H7 (cell line): ENCODE data around the gene CHST8. TPM values are rescaled to one million over a fixed set of nuclear protein-coding genes. Genes with fewer than 3 reads are reported as not detected.
A peak's percentile ranks its signal among the peaks of the same experiment; 100 is the strongest.

Experiments
- DNase-seq: peaks from one replicate; pipeline ENCODE4 v3.0.0; 2012
- H3K27me3 ChIP-seq: 2 replicates; pipeline ENCODE4 v1.6.0; 2011; ENCODE audit warnings: mild to moderate bottlenecking, low read length; ENCODE audit not compliant: control insufficient read depth, insufficient read depth
- H3K36me3 ChIP-seq: replicated peaks from 2 replicates; pipeline ENCODE4 v1.5.1; 2011; ENCODE audit warnings: low read length; ENCODE audit not compliant: control insufficient read depth, insufficient read depth
- H3K4me3 ChIP-seq: 2 replicates; pipeline ENCODE4 v1.5.1; 2011; ENCODE audit warnings: low read depth, mild to moderate bottlenecking, control low read depth, low read length, moderate library complexity; ENCODE audit not compliant: insufficient read depth
- total RNA-seq: library from RNA; depleted of rRNA; stranded (reverse); fragments of >200 nt; shearing (Covaris generic); gene quantifications from 2 replicates; pipeline ENCODE4 v1.2.3, GENCODE V29; 2014; rRNA removed

Gene CHST8, protein sequence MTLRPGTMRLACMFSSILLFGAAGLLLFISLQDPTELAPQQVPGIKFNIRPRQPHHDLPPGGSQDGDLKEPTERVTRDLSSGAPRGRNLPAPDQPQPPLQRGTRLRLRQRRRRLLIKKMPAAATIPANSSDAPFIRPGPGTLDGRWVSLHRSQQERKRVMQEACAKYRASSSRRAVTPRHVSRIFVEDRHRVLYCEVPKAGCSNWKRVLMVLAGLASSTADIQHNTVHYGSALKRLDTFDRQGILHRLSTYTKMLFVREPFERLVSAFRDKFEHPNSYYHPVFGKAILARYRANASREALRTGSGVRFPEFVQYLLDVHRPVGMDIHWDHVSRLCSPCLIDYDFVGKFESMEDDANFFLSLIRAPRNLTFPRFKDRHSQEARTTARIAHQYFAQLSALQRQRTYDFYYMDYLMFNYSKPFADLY
- 27.0 and 39.4 TPM in 2 replicates for total RNA-seq

DNA sequence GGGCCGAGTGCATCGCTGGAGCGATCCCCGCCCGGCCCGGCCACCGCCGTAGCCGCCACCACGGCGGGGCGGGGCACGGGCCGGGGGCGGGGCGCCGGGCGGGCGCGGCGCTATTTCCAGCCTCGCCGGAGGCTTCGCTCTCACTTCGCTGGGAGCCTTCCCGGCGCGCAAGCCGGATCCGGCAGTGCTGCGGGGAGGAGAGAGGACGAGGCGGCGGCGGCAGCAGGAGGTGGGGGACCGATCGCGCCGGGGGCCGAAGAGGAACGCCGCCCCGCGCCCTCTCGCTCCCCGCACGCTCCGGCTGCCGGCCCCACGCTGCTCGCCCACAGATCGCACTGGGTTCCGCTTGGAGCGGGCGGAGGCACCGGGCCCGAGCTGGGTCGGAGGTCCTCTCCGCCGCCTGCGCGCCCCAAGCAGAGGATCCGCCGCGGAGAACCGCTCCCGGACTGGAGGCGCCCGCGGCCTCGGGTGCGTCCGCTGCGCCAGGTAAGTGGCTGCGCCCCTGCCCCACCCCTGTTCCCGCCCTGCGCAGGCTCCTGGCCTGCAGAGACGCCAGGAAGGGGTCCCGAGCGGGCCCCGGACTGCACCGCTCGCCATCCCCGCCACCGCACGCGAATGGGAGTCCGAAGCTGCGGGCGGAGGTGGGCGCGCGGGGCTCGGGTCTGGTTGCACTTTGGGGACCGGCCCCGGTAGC, at the start of gene CHST8:
TSS of gene CHST8 (plus strand) at position 143 of the 694 bp plus-strand sequence. CDS start 67,309 bp downstream, outside the sequence.
- Histone ChIP-seq H3K4me3 (peak within 1 kb of the TSS; percentile 76), H3K27me3 (peaks cover 46% of the 10 kb centered on the region), H3K36me3 (no peaks in the 10 kb centered on the region)
- peak; percentile 96 for DNase-seq

DNA sequence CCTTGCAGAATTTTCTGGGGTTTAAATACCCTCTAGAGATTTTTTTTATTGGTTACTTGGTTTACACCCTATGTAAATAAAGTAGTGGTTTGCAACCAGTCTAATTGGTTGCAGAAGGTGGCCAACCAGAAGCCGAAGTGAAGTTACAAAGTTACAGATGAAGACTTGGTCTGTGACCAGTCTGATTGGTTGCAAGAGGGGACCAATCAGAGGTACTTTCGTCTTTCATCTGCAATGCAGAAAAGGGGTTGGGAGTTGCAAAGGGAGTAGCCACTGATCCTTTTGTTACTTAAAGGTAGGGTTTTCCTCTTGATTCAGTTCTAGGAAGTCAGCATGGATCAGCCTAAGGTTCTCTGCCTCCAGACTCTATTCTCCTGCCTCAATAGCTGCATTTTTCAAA, 48.8 kb upstream of the CHST8 start:
- H3K4me3 ChIP-seq, result no peak overlapping the region
- no peaks in the 10 kb centered on the region for H3K36me3 ChIP-seq
- H3K27me3 ChIP-seq, result no peaks in the 10 kb centered on the region
- no peak for DNase-seq

DNA sequence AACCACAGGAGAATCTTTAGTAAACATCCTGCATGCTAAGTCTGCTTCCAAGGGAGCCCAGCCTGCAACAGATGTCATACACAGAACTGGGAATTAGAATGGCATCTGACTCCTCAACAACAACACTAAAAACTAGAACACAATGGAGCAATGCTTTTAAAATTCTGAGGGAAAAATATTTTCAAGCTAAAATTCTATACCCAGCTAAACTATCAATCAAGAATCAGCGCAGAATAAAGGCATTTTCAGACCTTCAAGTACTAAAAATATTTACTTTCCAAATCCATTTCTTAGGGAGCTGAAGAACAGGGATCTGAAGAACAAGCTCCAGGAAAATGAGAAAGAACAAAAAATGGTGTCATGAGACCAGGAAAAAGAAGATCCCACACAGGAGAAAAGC, 46.9 kb upstream of the CHST8 start:
- H3K27me3 ChIP-seq, result no peaks in the 10 kb centered on the region
- H3K4me3 ChIP-seq, result no peak overlapping the region
- H3K36me3 ChIP-seq, result no peaks in the 10 kb centered on the region
- DNase-seq, result no peak

DNA sequence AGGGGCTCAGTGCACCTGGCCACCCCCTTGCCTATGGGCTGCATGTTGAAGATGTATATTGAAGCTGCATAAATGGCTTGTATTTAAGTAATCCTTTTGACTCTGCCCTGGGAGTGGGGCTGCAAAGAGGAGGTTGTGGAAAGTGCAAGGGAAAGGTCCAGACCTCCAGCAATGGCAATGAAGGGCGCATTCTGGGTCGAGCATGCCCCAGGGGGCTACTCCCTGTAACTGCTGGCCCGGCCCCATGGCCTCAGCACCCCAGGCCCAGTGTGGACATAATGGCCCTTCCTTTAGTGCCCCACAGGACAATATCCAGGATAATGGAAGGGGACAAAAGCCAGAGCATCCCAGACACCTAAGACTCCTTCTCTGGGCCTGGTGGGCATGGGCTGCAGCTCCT, 43.1 kb upstream of the CHST8 start:
- DNase-seq, result no peak
- H3K4me3 ChIP-seq, result no peak overlapping the region
- H3K27me3 ChIP-seq, result no peaks in the 10 kb centered on the region
- no peaks in the 10 kb centered on the region for H3K36me3 ChIP-seq

DNA sequence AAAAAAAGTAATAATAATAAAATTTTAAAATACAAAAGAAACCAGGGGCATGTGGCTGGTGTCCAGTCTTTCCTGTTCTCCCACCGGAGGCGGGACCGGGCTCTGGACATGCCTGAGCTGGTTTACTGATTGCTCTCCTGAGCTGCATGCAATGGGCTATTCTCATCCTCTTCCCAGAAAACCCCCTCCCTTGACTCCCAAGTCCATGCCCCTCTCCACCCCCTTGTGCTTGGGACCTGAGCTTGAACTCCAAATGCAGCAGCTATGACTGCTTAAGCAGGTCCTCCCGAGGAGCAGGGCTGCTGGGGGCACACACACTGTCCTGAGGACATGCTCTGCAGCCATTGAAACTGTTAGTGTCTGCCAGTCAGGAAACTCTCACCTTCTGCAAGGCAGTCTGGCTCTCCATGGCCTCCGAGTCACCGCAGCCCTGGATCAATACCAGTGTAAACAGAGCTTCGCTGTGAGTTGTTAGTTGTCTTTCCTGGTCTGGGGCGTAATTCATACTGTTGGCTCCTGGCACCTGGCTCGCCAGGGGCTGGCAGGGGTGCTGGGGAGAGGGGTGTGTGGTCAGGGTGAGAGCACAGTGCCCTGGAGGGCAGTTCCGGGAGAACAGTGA, 41.6 kb upstream of the CHST8 start:
- Histone ChIP-seq H3K27me3 (no peaks in the 10 kb centered on the region), H3K4me3 (no peak overlapping the region), H3K36me3 (no peaks in the 10 kb centered on the region)
- peak; percentile 19 for DNase-seq

DNA sequence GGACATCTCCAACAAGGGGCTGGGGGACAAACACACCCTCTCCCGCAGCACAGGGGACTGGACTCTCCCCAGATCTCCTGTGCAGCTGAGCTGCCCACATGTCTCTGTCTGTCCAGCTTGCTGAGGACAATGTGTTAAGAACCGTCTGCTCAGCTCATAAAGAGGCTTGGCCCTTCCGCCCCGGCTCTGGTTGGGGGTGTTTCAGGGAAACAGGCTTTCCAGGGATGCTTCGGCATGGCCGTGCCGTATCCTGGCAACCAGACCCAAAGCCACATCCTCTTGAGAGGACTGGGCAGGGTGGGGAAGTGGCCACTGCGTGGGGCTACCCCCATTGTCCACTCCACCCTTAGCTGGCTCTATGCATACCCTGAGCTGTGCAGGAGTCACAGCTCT, 41.1 kb upstream of the CHST8 start:
- no peaks in the 10 kb centered on the region for H3K36me3 ChIP-seq
- DNase-seq, result no peak
- no peaks in the 10 kb centered on the region for H3K27me3 ChIP-seq
- no peak overlapping the region for H3K4me3 ChIP-seq

DNA sequence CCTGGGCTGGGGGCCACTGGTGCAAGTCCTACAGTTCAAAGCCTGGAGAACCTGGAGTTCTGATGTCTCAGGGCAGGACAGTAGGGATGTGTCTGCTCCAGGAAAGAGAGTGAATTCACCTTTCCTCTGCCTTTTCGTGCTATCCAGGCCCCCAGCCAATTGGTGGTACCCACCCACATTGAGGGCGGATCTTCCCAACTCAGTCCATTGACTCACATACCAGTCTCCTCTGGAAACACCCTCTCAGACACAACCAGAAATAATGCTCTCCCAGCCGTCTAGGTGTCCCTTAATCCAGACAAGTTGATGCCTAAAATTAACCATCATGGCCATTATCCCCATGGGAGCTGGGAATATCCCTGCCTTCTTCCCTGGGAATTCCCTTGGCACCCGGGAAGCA, 38.8 kb upstream of the CHST8 start:
- Histone ChIP-seq H3K4me3 (no peak overlapping the region), H3K36me3 (no peaks in the 10 kb centered on the region), H3K27me3 (no peaks in the 10 kb centered on the region)
- no peak for DNase-seq

DNA sequence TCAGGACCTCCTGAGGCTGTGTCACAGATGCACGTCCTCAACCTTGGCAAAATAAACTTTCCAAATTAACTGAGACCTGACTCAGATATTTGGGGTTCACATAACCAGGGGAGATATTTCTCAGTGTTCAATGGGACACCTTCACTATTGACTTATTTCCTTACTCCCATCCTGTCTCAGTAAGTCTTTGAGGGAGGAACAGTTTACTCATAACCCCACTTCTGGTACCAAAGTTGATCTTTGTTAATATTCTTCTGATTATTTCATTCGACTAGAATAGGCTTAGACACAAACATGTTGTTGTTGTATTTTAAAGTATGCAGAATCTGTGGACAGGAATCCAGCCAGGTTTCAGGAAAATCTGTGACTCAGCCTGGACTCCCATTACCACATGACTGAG, 34.6 kb upstream of the CHST8 start:
- DNase-seq, result no peak
- H3K36me3 ChIP-seq, result no peaks in the 10 kb centered on the region
- no peak overlapping the region for H3K4me3 ChIP-seq
- no peaks in the 10 kb centered on the region for H3K27me3 ChIP-seq

DNA sequence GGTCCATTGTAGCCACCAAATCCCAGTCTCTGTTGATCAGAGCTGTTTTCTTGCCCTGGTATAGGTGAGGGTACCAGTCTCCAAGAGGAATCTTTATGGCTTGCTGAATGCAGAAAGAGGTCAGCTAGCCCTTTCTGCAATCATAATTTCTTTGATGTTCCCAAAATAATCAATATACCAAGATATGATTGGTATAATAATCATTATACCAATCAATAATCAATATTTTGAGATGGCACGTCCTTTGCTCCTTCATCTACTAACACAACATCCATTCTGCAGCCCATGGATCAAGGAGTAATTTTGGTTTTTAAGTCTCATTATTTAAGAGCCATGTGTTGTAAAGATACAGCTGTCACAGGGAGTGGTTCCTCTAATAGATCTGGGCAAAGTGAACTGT, 31.5 kb upstream of the CHST8 start:
- Histone ChIP-seq H3K36me3 (no peaks in the 10 kb centered on the region), H3K27me3 (no peaks in the 10 kb centered on the region), H3K4me3 (no peak overlapping the region)
- DNase-seq, result no peak

DNA sequence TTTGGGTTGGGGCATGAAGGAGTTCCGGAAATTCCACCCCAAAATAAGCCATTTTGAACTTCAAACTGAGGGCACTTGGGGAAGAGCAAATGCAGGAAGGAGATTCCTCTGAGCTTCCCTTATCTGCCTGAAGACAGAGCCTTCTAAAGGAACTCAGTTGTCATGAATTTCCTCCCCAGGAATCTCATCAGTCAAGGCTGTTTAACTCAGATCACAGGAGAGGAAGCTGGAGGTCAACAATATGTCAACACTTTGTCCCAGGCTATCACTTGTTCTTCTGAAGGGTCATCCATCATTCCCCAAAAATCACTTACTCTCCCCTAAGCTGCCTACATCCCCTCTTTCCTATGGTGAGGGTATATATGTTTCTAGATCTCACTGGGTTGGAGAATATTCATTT, 26.0 kb upstream of the CHST8 start:
- DNase-seq, result no peak
- no peaks in the 10 kb centered on the region for H3K36me3 ChIP-seq
- no peak overlapping the region for H3K4me3 ChIP-seq
- no peaks in the 10 kb centered on the region for H3K27me3 ChIP-seq

DNA sequence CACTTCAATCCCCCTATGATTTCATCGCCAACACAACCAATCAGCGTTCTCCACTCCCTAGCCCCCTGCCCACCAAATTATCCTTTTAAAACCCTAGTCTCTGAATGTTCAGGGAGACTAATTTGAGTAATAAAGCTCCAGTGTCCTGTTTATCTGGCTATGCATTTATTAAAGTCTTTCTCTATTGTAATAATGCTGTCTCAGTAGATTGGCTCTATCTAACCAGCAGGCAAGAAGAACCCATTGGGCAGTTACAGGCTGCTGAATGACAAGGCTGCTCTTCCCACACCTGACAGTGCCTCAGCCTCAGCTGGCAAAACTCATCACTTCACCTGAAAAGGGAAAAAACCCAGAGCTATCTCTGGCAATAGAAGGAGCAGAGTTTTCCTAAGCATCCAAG, 20.2 kb upstream of the CHST8 start:
- DNase-seq, result no peak
- H3K4me3 ChIP-seq, result no peak overlapping the region
- no peaks in the 10 kb centered on the region for H3K36me3 ChIP-seq
- no peaks in the 10 kb centered on the region for H3K27me3 ChIP-seq

DNA sequence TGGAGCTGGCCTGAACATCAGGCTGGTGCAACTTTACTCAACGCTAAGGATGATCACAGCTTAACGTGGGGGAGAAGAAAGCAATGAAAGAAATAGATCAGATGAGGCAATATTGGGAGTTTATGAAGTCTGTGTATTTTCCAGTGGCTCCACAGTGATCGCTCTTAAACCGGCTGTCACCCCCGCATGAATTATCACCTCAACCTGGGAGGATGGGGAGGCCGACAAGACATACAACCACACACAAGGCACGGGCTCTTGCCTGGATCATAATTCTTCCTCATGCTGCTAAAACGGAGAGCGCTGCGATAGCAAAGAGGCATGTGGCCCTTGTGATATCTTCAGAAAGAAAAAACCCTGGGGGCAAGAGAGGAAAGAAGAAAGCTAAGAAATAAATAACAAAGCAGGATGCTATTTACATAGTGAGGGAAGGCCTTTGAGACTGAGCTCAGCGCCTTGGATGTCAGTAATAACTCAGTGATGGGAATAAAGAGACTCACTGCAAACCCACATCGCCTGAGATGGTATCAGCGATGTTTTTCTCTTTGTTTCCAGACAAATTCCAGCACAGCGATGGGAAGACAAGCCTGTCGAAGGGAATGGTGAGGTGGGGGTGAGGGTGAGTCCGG, 19.1 kb upstream of the CHST8 start:
- H3K4me3 ChIP-seq, result no peak overlapping the region
- H3K36me3 ChIP-seq, result no peaks in the 10 kb centered on the region
- DNase-seq, result no peak
- H3K27me3 ChIP-seq, result no peaks in the 10 kb centered on the region

DNA sequence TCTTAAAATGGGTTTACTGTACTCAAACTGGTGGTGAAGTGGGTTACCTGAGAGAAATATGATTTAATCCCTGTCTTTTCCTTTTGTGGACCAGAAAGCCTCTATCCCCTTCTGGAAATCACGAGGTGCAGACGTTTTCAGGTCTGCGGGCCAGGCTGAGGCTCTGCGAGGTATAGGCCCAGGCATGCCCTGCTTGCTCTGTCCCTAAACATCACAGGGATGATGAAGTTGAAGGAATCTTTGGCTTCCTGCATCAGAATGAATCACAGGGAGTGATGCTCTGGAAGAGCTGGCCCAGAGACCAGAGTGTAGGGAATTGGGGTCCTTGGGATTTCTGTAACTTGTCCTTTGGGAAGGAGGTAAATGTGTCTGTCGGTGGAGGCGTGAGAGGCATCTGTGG, 18.4 kb upstream of the CHST8 start:
- Histone ChIP-seq H3K4me3 (no peak overlapping the region), H3K36me3 (no peaks in the 10 kb centered on the region), H3K27me3 (no peaks in the 10 kb centered on the region)
- DNase-seq, result no peak

DNA sequence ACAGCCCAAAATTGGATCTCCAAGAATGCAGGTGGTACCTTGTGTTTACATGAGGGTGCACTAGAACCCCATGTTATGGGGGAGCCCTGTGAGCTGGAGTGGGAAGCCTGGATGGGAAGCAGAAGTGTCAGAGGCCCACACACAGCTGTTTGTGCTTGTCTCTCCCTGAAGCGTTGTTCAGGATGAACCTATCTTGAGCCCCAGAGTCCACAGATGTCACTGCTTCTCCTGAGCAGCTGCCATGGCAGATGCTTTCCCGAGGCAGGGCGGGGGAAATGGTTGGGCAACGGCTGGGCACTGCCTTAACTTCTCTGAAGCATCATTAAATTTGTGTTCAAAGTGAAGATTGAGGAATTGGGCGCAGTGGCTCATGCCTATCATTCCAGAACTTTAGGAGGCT, 17.1 kb upstream of the CHST8 start:
- DNase-seq, result no peak
- Histone ChIP-seq H3K4me3 (no peak overlapping the region), H3K27me3 (no peaks in the 10 kb centered on the region), H3K36me3 (no peaks in the 10 kb centered on the region)
